HUES64 (cell line): ENCODE measurements around the gene PRDM15.

Experiments used
- H3K27ac ChIP-seq: 2 replicates; pipeline ENCODE4 v1.7.0; 2013; ENCODE audit warnings: low read depth, low read length, inconsistent platforms
- H3K27me3 ChIP-seq: 2 replicates; pipeline ENCODE4 v1.6.1; 2013; ENCODE audit warnings: mild to moderate bottlenecking, low read length; ENCODE audit not compliant: insufficient read depth
- H3K36me3 ChIP-seq: 2 replicates; pipeline ENCODE4 v1.6.1; 2013; ENCODE audit warnings: mild to moderate bottlenecking, low read length; ENCODE audit not compliant: insufficient read depth
- H3K4me1 ChIP-seq: 2 replicates; pipeline ENCODE4 v1.6.1; 2013; ENCODE audit warnings: mild to moderate bottlenecking, low read length, moderate library complexity; ENCODE audit not compliant: insufficient read depth
- H3K4me3 ChIP-seq: 2 replicates; pipeline ENCODE4 v1.5.1; 2013; ENCODE audit warnings: mild to moderate bottlenecking, low read length, moderate library complexity
- H3K9ac ChIP-seq: 2 replicates; pipeline ENCODE4 v1.6.1; 2013; ENCODE audit warnings: mild to moderate bottlenecking, low read depth, low read length
- H3K9me3 ChIP-seq: 2 replicates; pipeline ENCODE4 v1.6.1; 2013; ENCODE audit warnings: low read depth, low read length; ENCODE audit not compliant: insufficient read depth
- WGBS: fragments of 150-250, 120-280 bp; methylation state at CpG from one replicate; pipeline ENCODE4 v1.1.7; 2013; ENCODE audit warnings: missing lambda C conversion rate; 5-methylcytosine and 5-hydroxymethylcytosine counted together

Gene PRDM15

GRCh38 chr21:41821756-41822431, 57.2 kb downstream of the PRDM15 start:
- no peaks in the 10 kb centered on the region for H3K4me1 ChIP-seq
- no peaks in the 10 kb centered on the region for H3K9me3 ChIP-seq
- H3K27ac ChIP-seq = no peak overlapping the region
- H3K4me3 ChIP-seq = no peak overlapping the region
- H3K27me3 ChIP-seq = no peaks in the 10 kb centered on the region
- 93% methylated on average over 32 of the region's 32 CpGs for WGBS
- peaks cover 10% of the 10 kb centered on the region for H3K36me3 ChIP-seq
- H3K9ac ChIP-seq = no peak overlapping the region

GRCh38 chr21:41821081-41821755, 57.9 kb downstream of the PRDM15 start:
- no peaks in the 10 kb centered on the region for H3K27me3 ChIP-seq
- WGBS = 94% methylated on average over 20 of the region's 21 CpGs
- no peak overlapping the region for H3K4me3 ChIP-seq
- peaks cover 6% of the 10 kb centered on the region; the same call in 1 of the 2 replicates for H3K36me3 ChIP-seq
- H3K9ac ChIP-seq = no peak overlapping the region
- no peak overlapping the region for H3K27ac ChIP-seq
- no peaks in the 10 kb centered on the region for H3K9me3 ChIP-seq
- H3K4me1 ChIP-seq = no peaks in the 10 kb centered on the region

DNA sequence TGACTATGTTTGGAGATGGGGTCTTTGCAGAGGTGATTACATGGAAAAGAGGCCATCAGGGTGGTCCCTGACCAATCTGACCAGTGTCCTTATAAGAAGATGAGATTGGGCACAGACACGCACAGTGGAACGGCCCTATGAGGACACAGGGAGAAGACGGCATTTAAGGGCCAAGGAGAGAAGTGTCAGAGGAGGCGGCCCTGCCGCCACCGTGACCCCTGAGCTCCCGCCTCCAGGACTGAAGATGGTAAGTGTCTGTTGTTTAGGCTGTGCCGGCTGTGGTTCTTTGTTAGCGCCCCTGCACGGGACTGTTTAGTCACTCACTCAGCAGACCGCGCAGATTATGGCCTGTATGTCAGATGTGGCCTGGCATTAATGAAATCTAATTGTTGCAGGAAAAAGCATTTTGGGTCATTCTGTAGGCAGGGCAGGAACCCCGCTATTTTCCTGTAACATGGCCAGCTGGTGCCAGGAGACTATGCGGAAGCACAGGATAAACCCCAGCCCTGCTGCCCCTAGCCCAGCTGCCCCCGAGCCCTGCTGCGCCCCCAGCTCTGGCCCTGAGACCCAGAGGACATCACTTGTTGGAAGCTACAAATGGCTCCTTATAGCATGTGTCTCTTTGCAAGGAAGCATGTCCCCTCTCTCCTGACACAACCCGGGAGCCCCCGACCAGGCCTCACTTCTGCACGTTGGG, 58.6 kb downstream of the PRDM15 start:
- Histone ChIP-seq H3K9ac (no peak overlapping the region), H3K36me3 (peaks cover 2% of the 10 kb centered on the region; the same call in 1 of the 2 replicates), H3K4me1 (no peaks in the 10 kb centered on the region), H3K27ac (no peak overlapping the region), H3K4me3 (no peak overlapping the region), H3K27me3 (no peaks in the 10 kb centered on the region), H3K9me3 (no peaks in the 10 kb centered on the region)
- WGBS = 96% methylated on average over 19 of the region's 19 CpGs

DNA sequence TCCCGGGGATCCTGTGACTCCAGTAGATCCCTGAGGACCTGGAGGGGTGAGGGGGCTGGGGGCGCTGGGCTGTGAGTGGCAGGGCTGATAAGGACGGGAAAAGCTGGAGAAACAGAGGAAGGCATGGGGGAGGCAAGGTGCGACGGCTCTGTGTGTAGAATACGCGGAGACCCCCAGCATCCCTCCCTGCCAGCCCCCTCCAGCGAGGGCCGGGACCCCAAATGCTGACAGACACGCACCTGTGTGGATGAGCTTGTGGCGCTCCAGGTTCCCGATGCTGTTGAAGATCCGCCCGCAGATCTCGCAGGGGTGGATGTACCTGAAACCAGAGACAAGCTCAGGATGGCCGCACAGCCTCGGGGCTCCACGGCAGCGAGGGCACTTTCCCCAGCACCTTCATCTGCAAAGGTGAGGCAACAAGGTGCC, 59.3 kb downstream of the PRDM15 start:
- Histone ChIP-seq H3K27ac (no peak overlapping the region), H3K9me3 (no peaks in the 10 kb centered on the region), H3K4me3 (no peak overlapping the region), H3K9ac (no peak overlapping the region), H3K27me3 (no peaks in the 10 kb centered on the region), H3K4me1 (no peaks in the 10 kb centered on the region), H3K36me3 (peaks cover 9% of the 10 kb centered on the region)
- 97% methylated on average over 19 of the region's 19 CpGs for WGBS

- Histone ChIP-seq H3K27ac (no peak overlapping the region), H3K36me3 (peaks cover 9% of the 10 kb centered on the region), H3K4me3 (no peak overlapping the region), H3K4me1 (no peaks in the 10 kb centered on the region), H3K9ac (no peak overlapping the region), H3K9me3 (no peaks in the 10 kb centered on the region), H3K27me3 (no peaks in the 10 kb centered on the region)
- WGBS = 95% methylated on average over 26 of the region's 26 CpGs
Observed at GRCh38 chr21:41819236-41819855, 59.8 kb downstream of the PRDM15 start.

- Histone ChIP-seq H3K4me3 (no peak overlapping the region), H3K27me3 (no peaks in the 10 kb centered on the region), H3K27ac (no peak overlapping the region), H3K9me3 (no peaks in the 10 kb centered on the region), H3K4me1 (no peaks in the 10 kb centered on the region), H3K36me3 (peaks cover 13% of the 10 kb centered on the region), H3K9ac (no peak overlapping the region)
- WGBS = 93% methylated on average over 22 of the region's 24 CpGs
Observed at GRCh38 chr21:41817877-41818855, 61.0 kb downstream of the PRDM15 start.

DNA sequence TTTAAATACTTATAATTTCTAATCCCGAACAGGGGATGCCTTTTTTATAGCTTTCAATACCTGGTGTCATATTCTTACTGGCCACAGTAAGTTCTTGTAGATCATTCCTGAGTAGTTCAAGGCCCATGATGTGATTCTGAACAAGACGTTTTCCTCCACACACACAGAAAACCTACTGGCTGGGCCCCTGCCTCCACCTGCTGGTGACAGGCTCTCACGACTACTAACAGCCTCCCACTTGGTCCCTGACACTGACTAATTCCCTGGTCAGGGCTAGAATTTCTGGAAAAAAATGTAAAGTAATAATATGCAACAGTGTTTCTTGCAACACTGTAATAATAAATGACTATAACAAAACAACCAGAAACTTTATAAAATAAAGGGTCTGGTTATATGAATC, 61.9 kb downstream of the PRDM15 start:
- no peak overlapping the region for H3K9ac ChIP-seq
- no peaks in the 10 kb centered on the region for H3K9me3 ChIP-seq
- no peak overlapping the region for H3K27ac ChIP-seq
- H3K36me3 ChIP-seq = peaks cover 13% of the 10 kb centered on the region
- WGBS = 38% methylated on average over 3 of the region's 3 CpGs
- no peaks in the 10 kb centered on the region for H3K27me3 ChIP-seq
- H3K4me3 ChIP-seq = no peak overlapping the region
- no peaks in the 10 kb centered on the region for H3K4me1 ChIP-seq

DNA sequence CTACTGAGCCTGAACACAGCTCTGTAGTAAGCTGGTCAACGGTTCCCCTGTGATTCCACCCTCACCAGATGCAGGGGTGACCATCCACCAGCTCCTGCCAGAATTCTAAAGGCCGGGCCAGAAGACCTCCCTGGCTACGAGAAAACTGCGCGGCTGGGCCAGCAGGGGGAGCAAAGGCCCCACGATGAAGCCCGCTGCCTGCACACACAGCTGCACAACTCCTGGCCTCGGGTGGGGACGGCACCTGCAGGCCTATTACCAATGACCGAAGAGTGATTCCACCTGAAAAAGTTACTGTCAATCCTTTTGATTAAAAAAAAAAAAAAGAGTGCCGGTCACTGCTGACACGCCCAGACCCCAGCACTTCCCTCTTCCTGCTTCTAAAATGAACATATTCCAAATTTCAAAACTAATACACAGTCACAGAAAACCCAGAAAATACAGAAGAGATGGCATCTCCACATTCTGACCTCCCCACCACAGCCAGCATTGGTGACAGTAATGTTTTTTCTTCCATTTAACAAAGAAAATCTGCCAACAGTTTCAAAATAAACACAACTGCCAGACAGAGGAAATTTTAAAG, 62.5 kb downstream of the PRDM15 start:
- Histone ChIP-seq H3K4me3 (no peak overlapping the region), H3K36me3 (peaks cover 13% of the 10 kb centered on the region), H3K9me3 (no peaks in the 10 kb centered on the region), H3K4me1 (no peaks in the 10 kb centered on the region), H3K27ac (no peak overlapping the region), H3K27me3 (no peaks in the 10 kb centered on the region), H3K9ac (no peak overlapping the region)
- WGBS = 51% methylated on average over 12 of the region's 12 CpGs

- 95% methylated on average over 50 of the region's 50 CpGs for WGBS
- Histone ChIP-seq H3K27ac (no peak overlapping the region), H3K27me3 (no peaks in the 10 kb centered on the region), H3K4me3 (no peak overlapping the region), H3K4me1 (no peaks in the 10 kb centered on the region), H3K9ac (no peak overlapping the region), H3K9me3 (no peaks in the 10 kb centered on the region), H3K36me3 (peaks cover 16% of the 10 kb centered on the region)
Observed at GRCh38 chr21:41815652-41816582, 63.2 kb downstream of the PRDM15 start.
